Neural cell (in vitro differentiated cells): ENCODE results near the gene GLT8D2.

Source experiments
- CTCF ChIP-seq: fragments of 450-650 bp; IDR thresholded peaks from 2 replicates; pipeline ENCODE4 v1.5.1; 2014; ENCODE audit warnings: antibody characterized with exemption, mild to moderate bottlenecking, moderate library complexity; ENCODE audit not compliant: poor library complexity, severe bottlenecking
- EP300 ChIP-seq: fragments of 450-650 bp; conservative IDR thresholded peaks from 2 replicates; pipeline ENCODE4 v1.6.1; 2014; ENCODE audit warnings: antibody characterized with exemption, mild to moderate bottlenecking, moderate library complexity; ENCODE audit not compliant: poor library complexity, severe bottlenecking
- EZH2 ChIP-seq: fragments of 200-600, 300-800 bp; shearing (Covaris generic), sonication (generic); IDR thresholded peaks from 2 replicates; pipeline ENCODE4 v1.6.1; 2014; ENCODE audit warnings: antibody characterized with exemption, low read length, borderline replicate concordance, mild to moderate bottlenecking; ENCODE audit not compliant: insufficient read depth, poor library complexity, severe bottlenecking
- MXI1 ChIP-seq: fragments of 450-650 bp; conservative IDR thresholded peaks from 2 replicates; pipeline ENCODE4 v1.6.1; 2014; ENCODE audit warnings: antibody characterized with exemption, mild to moderate bottlenecking; ENCODE audit not compliant: poor library complexity, severe bottlenecking
- POLR2AphosphoS5 ChIP-seq: IDR thresholded peaks from 2 replicates; pipeline ENCODE4 v1.6.1; 2012
- RAD21 ChIP-seq: fragments of 450-650 bp; conservative IDR thresholded peaks from 2 replicates; pipeline ENCODE4 v1.6.1; 2014; ENCODE audit warnings: antibody characterized with exemption, mild to moderate bottlenecking, moderate library complexity
- REST ChIP-seq: IDR thresholded peaks from 2 replicates; pipeline ENCODE4 v1.6.1; 2012; ENCODE audit warnings: borderline replicate concordance
- SMC3 ChIP-seq: fragments of 450-650 bp; conservative IDR thresholded peaks from 2 replicates; pipeline ENCODE4 v1.6.1; 2014; ENCODE audit warnings: antibody characterized with exemption, mild to moderate bottlenecking, moderate library complexity; ENCODE audit not compliant: poor library complexity
- TAF1 ChIP-seq: IDR thresholded peaks from 2 replicates; pipeline ENCODE4 v1.6.1; 2012; ENCODE audit warnings: low read depth

DNA sequence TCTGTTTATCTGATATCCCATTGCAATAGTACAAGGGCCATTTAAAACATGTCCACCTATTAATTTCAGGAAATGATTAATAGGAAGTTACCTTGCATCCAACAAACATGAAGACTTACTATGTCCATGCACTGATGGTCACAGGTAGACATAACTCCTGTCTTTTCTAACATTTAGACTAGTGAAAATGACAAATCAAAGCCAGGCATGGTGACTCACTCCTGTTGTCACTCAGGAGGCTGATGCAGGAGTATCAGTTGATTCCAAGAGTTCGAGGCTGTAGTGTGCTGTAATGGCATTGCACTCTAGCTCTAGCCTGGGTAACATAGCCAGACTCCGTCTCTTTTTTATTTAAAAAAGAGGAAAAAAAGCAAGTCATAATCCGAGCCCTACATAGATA lies 105.0 kb downstream of the GLT8D2 start:
- TF ChIP-seq CTCF, result no peak
- TF ChIP-seq EP300, result no peak
- TF ChIP-seq TAF1, result no peak
- TF ChIP-seq EZH2, result no peak
- TF ChIP-seq POLR2AphosphoS5, result no peak
- TF ChIP-seq RAD21, result no peak
- TF ChIP-seq REST, result no peak
- no peak for TF ChIP-seq MXI1
- TF ChIP-seq SMC3, result no peak
